Measurements from ENCODE around the gene BMX.

Gene BMX

GRCh38 chrX:15576019-15576418 is 75.4 kb downstream of the BMX start:
- no peaks in the 10 kb centered on the region for H3K4me1 Mint-ChIP-seq
- H3K9me3 Mint-ChIP-seq: no peaks in the 10 kb centered on the region
- no peak overlapping the region for H3K4me3 Mint-ChIP-seq
- ATAC-seq: no peak
- no peak overlapping the region for H3K27ac Mint-ChIP-seq
- no peaks in the 10 kb centered on the region for H3K36me3 Mint-ChIP-seq
- DNase-seq (ENCODE audit: low spot score in 2 of 2): no peak

GRCh38 chrX:15579778-15580747 is 79.5 kb downstream of the BMX start:
- no peaks in the 10 kb centered on the region for H3K9me3 Mint-ChIP-seq
- H3K4me3 Mint-ChIP-seq: no peak overlapping the region
- no peak overlapping the region for H3K27ac Mint-ChIP-seq
- DNase-seq (ENCODE audit: low spot score in 2 of 2) (no peak), ATAC-seq (no peak)
- no peaks in the 10 kb centered on the region for H3K36me3 Mint-ChIP-seq
- no peaks in the 10 kb centered on the region for H3K4me1 Mint-ChIP-seq

- H3K9me3 Mint-ChIP-seq: no peaks in the 10 kb centered on the region
- no peaks in the 10 kb centered on the region for H3K36me3 Mint-ChIP-seq
- DNase-seq (ENCODE audit: low spot score in 2 of 2): no peak
- H3K27ac Mint-ChIP-seq: no peak overlapping the region
- ATAC-seq: no peak
- no peaks in the 10 kb centered on the region for H3K4me1 Mint-ChIP-seq
- no peak overlapping the region for H3K4me3 Mint-ChIP-seq
Observed at GRCh38 chrX:15594371-15594770, 93.8 kb downstream of the BMX start.

GRCh38 chrX:15598026-15598425 is 97.4 kb downstream of the BMX start:
- no peaks in the 10 kb centered on the region for H3K4me1 Mint-ChIP-seq
- H3K36me3 Mint-ChIP-seq: no peaks in the 10 kb centered on the region
- no peak overlapping the region for H3K27ac Mint-ChIP-seq
- no peaks in the 10 kb centered on the region for H3K9me3 Mint-ChIP-seq
- DNase-seq (ENCODE audit: low spot score in 2 of 2): no peak
- H3K4me3 Mint-ChIP-seq: no peak overlapping the region
- no peak for ATAC-seq

- ATAC-seq: no peak
- Mint-ChIP-seq H3K4me3 (no peak overlapping the region), H3K36me3 (no peaks in the 10 kb centered on the region), H3K27ac (no peak overlapping the region), H3K4me1 (no peaks in the 10 kb centered on the region), H3K9me3 (no peaks in the 10 kb centered on the region)
- no peak for DNase-seq (ENCODE audit: low spot score in 2 of 2)
Observed at GRCh38 chrX:15599461-15599860, 98.9 kb downstream of the BMX start.

- DNase-seq (ENCODE audit: low spot score in 2 of 2) (no peak), ATAC-seq (no peak)
- H3K36me3 Mint-ChIP-seq: no peaks in the 10 kb centered on the region
- H3K4me3 Mint-ChIP-seq: no peak overlapping the region
- no peak overlapping the region for H3K27ac Mint-ChIP-seq
- H3K9me3 Mint-ChIP-seq: no peaks in the 10 kb centered on the region
- no peaks in the 10 kb centered on the region for H3K4me1 Mint-ChIP-seq
Observed at GRCh38 chrX:15600049-15600448, 99.4 kb downstream of the BMX start.

GRCh38 chrX:15600745-15601144 is 100.1 kb downstream of the BMX start, which contains the start of gene ACE2:
ACE2 (minus strand) TSS chrX:15600960; CDS start chrX:15600911, 49 bp downstream.
- H3K9me3 Mint-ChIP-seq: no peaks in the 10 kb centered on the region

GRCh38 chrX:15601932-15602331 is 101.3 kb downstream of the BMX start:
- DNase-seq (ENCODE audit: low spot score in 2 of 2): no peak
- H3K4me1 Mint-ChIP-seq: no peaks in the 10 kb centered on the region
- no peaks in the 10 kb centered on the region for H3K9me3 Mint-ChIP-seq
- ATAC-seq: no peak
- H3K4me3 Mint-ChIP-seq: no peak overlapping the region
- no peaks in the 10 kb centered on the region for H3K36me3 Mint-ChIP-seq
- H3K27ac Mint-ChIP-seq: no peak overlapping the region

More at GRCh38 chrX:15600745-15601144, 100.1 kb downstream of the BMX start, which contains the start of gene ACE2:
- Mint-ChIP-seq H3K4me1 (no peaks in the 10 kb centered on the region), H3K36me3 (no peaks in the 10 kb centered on the region), H3K27ac (no peak within 1 kb of the TSS), H3K4me3 (no peak within 1 kb of the TSS)
- DNase-seq (ENCODE audit: low spot score in 2 of 2) (no peak), ATAC-seq (no peak)

- Mint-ChIP-seq H3K27ac (no peak overlapping the region), H3K36me3 (no peaks in the 10 kb centered on the region), H3K4me3 (no peak overlapping the region), H3K4me1 (no peaks in the 10 kb centered on the region), H3K9me3 (no peaks in the 10 kb centered on the region)
- no peak for DNase-seq (ENCODE audit: low spot score in 2 of 2)
- ATAC-seq: no peak
Observed at GRCh38 chrX:15602761-15603160, 102.2 kb downstream of the BMX start.

- H3K4me3 Mint-ChIP-seq: no peak overlapping the region
- H3K36me3 Mint-ChIP-seq: no peaks in the 10 kb centered on the region
Observed at GRCh38 chrX:15605226-15605625, 104.6 kb downstream of the BMX start.

More at GRCh38 chrX:15605226-15605625, 104.6 kb downstream of the BMX start:
- DNase-seq (ENCODE audit: low spot score in 2 of 2) (no peak), ATAC-seq (no peak)
- H3K4me1 Mint-ChIP-seq: no peaks in the 10 kb centered on the region
- no peaks in the 10 kb centered on the region for H3K9me3 Mint-ChIP-seq
- no peak overlapping the region for H3K27ac Mint-ChIP-seq
